Natural killer cell treated with Interleukin-12 subunit alpha and Interleukin-12 subunit beta and Interleukin-15 and Interleukin-18, amount 100 ng/mL, for 72 hours (primary cell): ENCODE results near the gene THUMPD2. TPM values are rescaled to one million over a fixed set of nuclear protein-coding genes. Genes with fewer than 3 reads are reported as not detected.

ENCODE experiments used
- ATAC-seq, 2 donors: fragments of 150-1000 bp; cut with Tn5 transposase in 1 of 2; sonication (Bioruptor Pico), chemical (Tn5 transposase) in 1 of 2; 2 replicates each; pipeline ENCODE4 v1.10.0; 2021
- DNase-seq: peaks from one replicate; pipeline ENCODE4 v3.0.0; 2022; ENCODE audit warnings: low spot score
- H3K27ac Mint-ChIP-seq, 2 donors: 1 replicate in 1 of 2; 2 replicates in 1 of 2; pipeline ENCODE4 v1.8.0; 2022; ENCODE audit warnings: mixed read lengths in 2 of 2, mild to moderate bottlenecking in 1 of 2, moderate library complexity in 1 of 2
- H3K27me3 Mint-ChIP-seq, 2 donors: 1 replicate in 1 of 2; 2 replicates in 1 of 2; pipeline ENCODE4 v1.8.0; 2022; ENCODE audit warnings: mixed read lengths in 2 of 2
- H3K36me3 Mint-ChIP-seq: one replicate; pipeline ENCODE4 v1.8.0; 2022; ENCODE audit warnings: mixed read lengths
- H3K4me1 Mint-ChIP-seq, 2 donors: 1 replicate in 1 of 2; 2 replicates in 1 of 2; pipeline ENCODE4 v1.8.0; 2022; ENCODE audit warnings: low read depth in 2 of 2, mixed read lengths in 2 of 2, mild to moderate bottlenecking in 1 of 2
- H3K4me3 Mint-ChIP-seq: one replicate; pipeline ENCODE4 v1.8.0; 2022; ENCODE audit warnings: mixed read lengths
- H3K9me3 Mint-ChIP-seq: 2 replicates; pipeline ENCODE4 v1.8.0; 2022; ENCODE audit warnings: mixed read lengths
- total RNA-seq, 2 donors: library from RNA; stranded (reverse); gene quantifications; one replicate each; pipeline ENCODE4 v1.2.3, GENCODE V29; 2022

The THUMPD2 gene
- total RNA-seq, 2 donors from 2014 or later: 9.9 to 26.1 TPM

DNA sequence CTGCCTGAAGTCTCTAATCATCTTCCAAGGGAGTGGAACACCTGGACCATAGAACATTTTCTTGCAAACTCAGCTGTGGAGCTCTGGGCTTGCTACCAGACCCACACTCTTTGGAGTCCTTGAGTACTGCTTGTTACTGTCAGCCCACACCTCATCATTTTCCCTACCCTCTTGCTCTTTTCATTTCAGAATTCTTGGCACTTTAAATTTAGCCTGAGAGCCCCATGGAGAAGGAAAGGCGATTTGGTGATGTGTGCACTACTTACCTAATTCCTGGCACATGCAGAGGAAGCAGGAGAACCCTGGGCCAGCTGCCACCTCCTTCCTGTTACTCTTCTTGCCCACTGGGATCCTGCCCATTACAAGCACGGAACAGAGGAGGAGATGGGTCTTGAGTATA is 81.6 kb downstream of the THUMPD2 start:
- no peak for ATAC-seq
- Mint-ChIP-seq H3K4me1 (no peaks in the 10 kb centered on the region), H3K27me3 (peaks cover 8 to 31% of the 10 kb centered on the region in 2 donors), H3K36me3 (peaks cover 16% of the 10 kb centered on the region), H3K4me3 (no peak overlapping the region), H3K27ac (no peak overlapping the region), H3K9me3 (peaks cover 16% of the 10 kb centered on the region)
- DNase-seq: no peak

DNA sequence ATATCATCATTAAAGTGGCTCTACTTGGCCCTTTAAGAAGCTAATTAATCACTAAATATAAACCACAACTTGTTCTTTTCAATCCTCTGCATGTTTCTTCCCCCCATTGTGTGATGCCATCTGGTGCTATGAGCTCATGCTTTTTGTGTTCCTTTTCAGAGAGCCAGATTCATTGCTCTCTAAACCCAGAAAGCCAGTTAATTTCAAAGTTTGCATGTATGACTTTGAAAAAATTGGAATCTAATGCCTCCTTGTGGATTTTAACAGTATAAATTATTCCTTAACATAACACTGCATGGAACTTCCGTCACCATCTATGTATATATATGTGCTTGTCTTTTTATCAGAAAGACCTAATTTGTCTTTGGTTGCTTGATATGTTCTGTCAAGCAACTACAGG is 82.2 kb downstream of the THUMPD2 start:
- ATAC-seq (no peak), DNase-seq (no peak)
- H3K27me3 Mint-ChIP-seq: peaks cover 8 to 30% of the 10 kb centered on the region in 2 donors
- peaks cover 11% of the 10 kb centered on the region for H3K9me3 Mint-ChIP-seq
- H3K4me1 Mint-ChIP-seq: no peaks in the 10 kb centered on the region
- H3K27ac Mint-ChIP-seq: no peak overlapping the region
- H3K36me3 Mint-ChIP-seq: peaks cover 11% of the 10 kb centered on the region
- H3K4me3 Mint-ChIP-seq: no peak overlapping the region

DNA sequence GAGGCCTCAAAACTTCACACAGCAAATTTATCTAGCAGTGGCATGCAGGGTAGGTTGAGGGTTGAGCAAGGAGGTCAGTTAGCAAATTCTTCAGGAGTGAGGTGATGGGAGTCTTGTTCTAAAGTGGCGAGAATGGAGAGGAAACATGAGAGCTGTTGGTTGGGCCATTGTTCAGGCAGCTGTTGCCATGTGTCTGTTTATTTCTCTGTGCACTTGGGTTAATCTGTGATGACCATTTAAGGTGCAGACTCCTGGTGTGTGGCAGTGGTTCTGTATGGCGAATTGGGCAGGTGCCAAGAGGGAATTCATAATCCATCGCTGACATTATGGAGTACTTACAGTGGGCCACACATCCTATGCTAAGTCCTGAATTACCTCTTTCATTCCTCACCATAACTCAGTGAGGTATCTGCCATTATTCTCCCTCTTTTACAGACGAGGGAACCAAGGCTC is 82.9 kb downstream of the THUMPD2 start:
- DNase-seq: no peak
- no peaks in the 10 kb centered on the region for H3K4me1 Mint-ChIP-seq
- H3K27me3 Mint-ChIP-seq: peaks cover 8 to 27% of the 10 kb centered on the region in 2 donors
- no peak overlapping the region for H3K27ac Mint-ChIP-seq
- no peak overlapping the region for H3K4me3 Mint-ChIP-seq
- H3K36me3 Mint-ChIP-seq: peaks cover 4% of the 10 kb centered on the region
- no peak for ATAC-seq
- H3K9me3 Mint-ChIP-seq: peaks cover 6% of the 10 kb centered on the region

- H3K9me3 Mint-ChIP-seq: peaks cover 4% of the 10 kb centered on the region
- no peak for DNase-seq
- H3K4me1 Mint-ChIP-seq: no peaks in the 10 kb centered on the region
- no peak for ATAC-seq
- H3K27ac Mint-ChIP-seq: no peak overlapping the region
- no peaks in the 10 kb centered on the region for H3K36me3 Mint-ChIP-seq
- H3K4me3 Mint-ChIP-seq: no peak overlapping the region
- H3K27me3 Mint-ChIP-seq: peaks cover 14 to 38% of the 10 kb centered on the region in 2 donors
Measured at GRCh38 chr2:39693245-39693644, 85.8 kb downstream of the THUMPD2 start.

GRCh38 chr2:39689876-39690275 is 89.2 kb downstream of the THUMPD2 start:
- DNase-seq (no peak), ATAC-seq (no peak)
- H3K36me3 Mint-ChIP-seq: no peaks in the 10 kb centered on the region
- no peak overlapping the region for H3K4me3 Mint-ChIP-seq
- H3K9me3 Mint-ChIP-seq: peaks cover 4% of the 10 kb centered on the region
- no peak overlapping the region for H3K27ac Mint-ChIP-seq
- peaks cover 18 to 37% of the 10 kb centered on the region in 2 donors for H3K27me3 Mint-ChIP-seq
- no peaks in the 10 kb centered on the region for H3K4me1 Mint-ChIP-seq

- peaks cover 22 to 42% of the 10 kb centered on the region in 2 donors for H3K27me3 Mint-ChIP-seq
- H3K4me1 Mint-ChIP-seq: no peaks in the 10 kb centered on the region
- DNase-seq (no peak), ATAC-seq (no peak)
- H3K36me3 Mint-ChIP-seq: no peaks in the 10 kb centered on the region
- no peak overlapping the region for H3K4me3 Mint-ChIP-seq
- H3K9me3 Mint-ChIP-seq: peaks cover 4% of the 10 kb centered on the region
- H3K27ac Mint-ChIP-seq: no peak overlapping the region
Measured at GRCh38 chr2:39689272-39689841, 89.7 kb downstream of the THUMPD2 start.

GRCh38 chr2:39688181-39688580 is 90.9 kb downstream of the THUMPD2 start:
- Mint-ChIP-seq H3K4me3 (no peak overlapping the region), H3K27me3 (peaks cover 20 to 43% of the 10 kb centered on the region in 2 donors), H3K36me3 (no peaks in the 10 kb centered on the region), H3K9me3 (peaks cover 4% of the 10 kb centered on the region), H3K27ac (no peak overlapping the region), H3K4me1 (no peaks in the 10 kb centered on the region)
- no peak for ATAC-seq
- no peak for DNase-seq

GRCh38 chr2:39686456-39686855 is 92.6 kb downstream of the THUMPD2 start:
- Mint-ChIP-seq H3K36me3 (no peaks in the 10 kb centered on the region), H3K4me3 (no peak overlapping the region), H3K4me1 (no peaks in the 10 kb centered on the region), H3K27me3 (peaks cover 17 to 34% of the 10 kb centered on the region in 2 donors), H3K9me3 (peaks cover 4% of the 10 kb centered on the region), H3K27ac (no peak overlapping the region)
- DNase-seq (no peak), ATAC-seq (no peak)

Other genes with a start within 250 kb of the THUMPD2 start
- not detected for gene TMEM178A, start 113.3 kb downstream of the THUMPD2 start, total RNA-seq